EL (cell line): ENCODE data around the gene VEGFB.

Source experiments
- DNase-seq: peaks from one replicate; pipeline ENCODE4 v3.0.0-alpha.2; 2016

The VEGFB gene

GRCh38 chr11:64284962-64285884 lies 50.8 kb downstream of the VEGFB start, which contains the start of gene GPR137:
Gene GPR137, plus strand, starts transcription at chr11:64285848. Its CDS starts 677 bp downstream, at chr11:64286525.
- peak; percentile 78 for DNase-seq

- DNase-seq, result no peak
Measured at GRCh38 chr11:64285885-64286800, 51.8 kb downstream of the VEGFB start.

GRCh38 chr11:64286801-64287159 lies 52.4 kb downstream of the VEGFB start:
- no peak for DNase-seq

- DNase-seq, result no peak
Measured at GRCh38 chr11:64287676-64288352, 53.4 kb downstream of the VEGFB start.

GRCh38 chr11:64288353-64288750 lies 54.0 kb downstream of the VEGFB start:
- DNase-seq, result no peak
